B cell (primary cell): ENCODE results near the gene HIF3A.

Experiments used
- EZH2 ChIP-seq: IDR thresholded peaks from 2 replicates; pipeline ENCODE4 v1.6.1; 2012; ENCODE audit warnings: borderline replicate concordance, low read depth, mild to moderate bottlenecking, moderate library complexity, low read length; ENCODE audit not compliant: insufficient read depth, poor library complexity, severe bottlenecking
- TF ChIP-seq, protein P1 (sequence below): fragments of 200-600 bp; IDR thresholded peaks from one replicate; pipeline ENCODE4 v1.8.0; 2022; ENCODE audit warnings: antibody characterized with exemption, mild to moderate bottlenecking

DNA sequence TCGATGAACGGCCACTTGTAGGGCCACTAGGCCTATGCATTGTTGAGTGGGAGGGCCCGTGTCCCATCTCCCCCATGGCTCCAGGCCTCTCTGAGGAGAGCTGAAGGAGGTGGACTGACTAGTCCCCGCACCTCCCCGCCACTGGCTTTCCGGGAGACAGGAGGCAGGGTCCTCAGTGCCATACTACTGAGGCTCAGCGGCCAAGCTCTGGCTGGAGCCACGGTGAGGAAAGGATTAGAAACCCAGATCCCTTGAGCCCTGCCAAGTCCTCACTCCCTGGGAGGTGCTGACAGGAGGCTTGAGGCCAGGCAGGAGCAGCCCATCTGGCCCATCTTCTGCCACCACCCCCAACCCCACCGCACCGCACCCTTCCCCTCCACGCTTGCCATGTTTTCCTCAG lies 87.6 kb downstream of the HIF3A start:
- TF ChIP-seq, protein P1, sequence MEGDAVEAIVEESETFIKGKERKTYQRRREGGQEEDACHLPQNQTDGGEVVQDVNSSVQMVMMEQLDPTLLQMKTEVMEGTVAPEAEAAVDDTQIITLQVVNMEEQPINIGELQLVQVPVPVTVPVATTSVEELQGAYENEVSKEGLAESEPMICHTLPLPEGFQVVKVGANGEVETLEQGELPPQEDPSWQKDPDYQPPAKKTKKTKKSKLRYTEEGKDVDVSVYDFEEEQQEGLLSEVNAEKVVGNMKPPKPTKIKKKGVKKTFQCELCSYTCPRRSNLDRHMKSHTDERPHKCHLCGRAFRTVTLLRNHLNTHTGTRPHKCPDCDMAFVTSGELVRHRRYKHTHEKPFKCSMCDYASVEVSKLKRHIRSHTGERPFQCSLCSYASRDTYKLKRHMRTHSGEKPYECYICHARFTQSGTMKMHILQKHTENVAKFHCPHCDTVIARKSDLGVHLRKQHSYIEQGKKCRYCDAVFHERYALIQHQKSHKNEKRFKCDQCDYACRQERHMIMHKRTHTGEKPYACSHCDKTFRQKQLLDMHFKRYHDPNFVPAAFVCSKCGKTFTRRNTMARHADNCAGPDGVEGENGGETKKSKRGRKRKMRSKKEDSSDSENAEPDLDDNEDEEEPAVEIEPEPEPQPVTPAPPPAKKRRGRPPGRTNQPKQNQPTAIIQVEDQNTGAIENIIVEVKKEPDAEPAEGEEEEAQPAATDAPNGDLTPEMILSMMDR = no peak
- no peak for TF ChIP-seq EZH2
